ENCODE measurements around the gene MICA.

GRCh38 chr6:31426395-31427354 lies 23.3 kb downstream of the MICA start:
- TF ChIP-seq POLR2AphosphoS5 (IDR thresholded peaks at IDR 0.05; ENCODE audit: low read depth, low read length) (no peak), FOXP2 (optimal IDR thresholded peaks at IDR 0.05; ENCODE audit: borderline replicate concordance, extremely low read depth, extremely low read length, insufficient read depth) (no peak), TAF1 (IDR thresholded peaks at IDR 0.05; ENCODE audit: borderline replicate concordance, insufficient read depth, low read length) (no peak), REST (IDR thresholded peaks at IDR 0.05; ENCODE audit: insufficient read depth in 1 of 2, low read depth in 2 of 2, low read length in 2 of 2) (no peak)

Data from PFSK-1 (cell line).